D721Med (cell line): ENCODE results near the gene CFAP97.

Source experiments
- DNase-seq: peaks from one replicate; pipeline ENCODE4 v3.0.0; 2011; ENCODE audit warnings: low spot score; ENCODE audit not compliant: insufficient read length
- FAIRE-seq: peaks from 2 replicates; lab custom pipeline; 2011; peaks lifted over from hg19 to GRCh38; lab: Jason Lieb, UNC
- CTCF ChIP-seq: IDR thresholded peaks from 2 replicates; pipeline ENCODE4 v1.5.1; 2012; ENCODE audit warnings: mild to moderate bottlenecking, control low read depth; ENCODE audit not compliant: insufficient read depth; ENCODE audit errors: missing control alignments

CFAP97 gene

GRCh38 chr4:185182239-185182638, 21.6 kb downstream of the CFAP97 start:
- FAIRE-seq (no peak), DNase-seq (no peak)
- no peak for TF ChIP-seq CTCF

GRCh38 chr4:185179488-185179887, 24.3 kb downstream of the CFAP97 start:
- TF ChIP-seq CTCF = no peak
- no peak for DNase-seq
- no peak for FAIRE-seq

GRCh38 chr4:185171373-185172071, 32.3 kb downstream of the CFAP97 start:
- TF ChIP-seq CTCF = no peak
- FAIRE-seq (no peak), DNase-seq (no peak)

- FAIRE-seq (no peak), DNase-seq (no peak)
- no peak for TF ChIP-seq CTCF
These were observed 36.6 kb downstream of the CFAP97 start for GRCh38 chr4:185167234-185167633.

GRCh38 chr4:185165605-185166063, 38.2 kb downstream of the CFAP97 start:
- FAIRE-seq = peak; percentile 56
- DNase-seq = no peak
- no peak for TF ChIP-seq CTCF

GRCh38 chr4:185151296-185151695, 52.5 kb downstream of the CFAP97 start:
- no peak for DNase-seq
- no peak for FAIRE-seq
- no peak for TF ChIP-seq CTCF

- FAIRE-seq (no peak), DNase-seq (no peak)
These were observed 54.4 kb downstream of the CFAP97 start for GRCh38 chr4:185149392-185149791.

More at GRCh38 chr4:185149392-185149791, 54.4 kb downstream of the CFAP97 start:
- TF ChIP-seq CTCF = no peak
